Dedifferentiated amniotic fluid mesenchymal stem cell (primary cell): ENCODE measurements around the gene ATXN3L.

Source experiments
- DNase-seq: peaks from one replicate; pipeline ENCODE4 v3.0.0-alpha.2; 2016; ENCODE audit errors: extremely low spot score

The ATXN3L gene

GRCh38 chrX:13319953-13320352 is at the start of gene ATXN3L:
Gene ATXN3L (minus strand): TSS chrX:13320053. CDS start chrX:13319934, 119 bp downstream.
- DNase-seq, result no peak

- no peak for DNase-seq
Measured at GRCh38 chrX:13369256-13370030, 49.6 kb upstream of the ATXN3L start.

GRCh38 chrX:13367950-13368349 is 48.1 kb upstream of the ATXN3L start:
- DNase-seq, result no peak

GRCh38 chrX:13366698-13367097 is 46.8 kb upstream of the ATXN3L start:
- DNase-seq, result no peak

- DNase-seq, result no peak
Measured at GRCh38 chrX:13365161-13365560, 45.3 kb upstream of the ATXN3L start.

- no peak for DNase-seq
Measured at GRCh38 chrX:13364230-13364857, 44.5 kb upstream of the ATXN3L start.

GRCh38 chrX:13360146-13360545 is 40.3 kb upstream of the ATXN3L start:
- no peak for DNase-seq

GRCh38 chrX:13357925-13358324 is 38.1 kb upstream of the ATXN3L start:
- no peak for DNase-seq

GRCh38 chrX:13346646-13347045 is 26.8 kb upstream of the ATXN3L start:
- DNase-seq, result no peak

- DNase-seq, result no peak
Measured at GRCh38 chrX:13345438-13345837, 25.6 kb upstream of the ATXN3L start.

- no peak for DNase-seq
Measured at GRCh38 chrX:13345037-13345436, 25.2 kb upstream of the ATXN3L start.

- no peak for DNase-seq
Measured at GRCh38 chrX:13341491-13342101, 21.7 kb upstream of the ATXN3L start.

- DNase-seq, result no peak
Measured at GRCh38 chrX:13340182-13340791, 20.4 kb upstream of the ATXN3L start.

GRCh38 chrX:13339607-13340006 is 19.8 kb upstream of the ATXN3L start:
- DNase-seq, result no peak

GRCh38 chrX:13338996-13339515 is 19.2 kb upstream of the ATXN3L start:
- no peak for DNase-seq

- no peak for DNase-seq
Measured at GRCh38 chrX:13334491-13334890, 14.6 kb upstream of the ATXN3L start.

GRCh38 chrX:13330446-13330845 is 10.6 kb upstream of the ATXN3L start:
- no peak for DNase-seq

- DNase-seq, result no peak
Measured at GRCh38 chrX:13327666-13328065, 7.8 kb upstream of the ATXN3L start.

- DNase-seq, result no peak
Measured at GRCh38 chrX:13323241-13323640, 3.4 kb upstream of the ATXN3L start.

- no peak for DNase-seq
Measured at GRCh38 chrX:13317366-13317765, 2.5 kb downstream of the ATXN3L start.

- no peak for DNase-seq
Measured at GRCh38 chrX:13311560-13311959, 8.3 kb downstream of the ATXN3L start.

- no peak for DNase-seq
Measured at GRCh38 chrX:13309631-13310030, 10.2 kb downstream of the ATXN3L start.
